HepG2 (cell line): ENCODE results near the gene VSNL1. TPM values are rescaled to one million over a fixed set of nuclear protein-coding genes. Genes with fewer than 3 reads are reported as not detected.

Source experiments
- BHLHE40 ChIP-seq: IDR thresholded peaks from 2 replicates; pipeline ENCODE4 v1.6.1; 2011; ENCODE audit warnings: low read length, improper control_type of control experiment
- KLF16 ChIP-seq, 2 experiments: sonication (generic) in 1 of 2; formaldehyde crosslinking in 1 of 2; IDR thresholded peaks; 2 replicates each; pipeline versions ENCODE4 v1.6.1 to v1.8.0; 2016 to 2023; ENCODE audit warnings: missing genetic modification reagents in 2 of 2, missing compliant biosample characterization in 1 of 2
- PCBP2 ChIP-seq: fragments of 200-400 bp; formaldehyde crosslinking; optimal IDR thresholded peaks from 2 replicates; pipeline ENCODE3; 2018; ENCODE audit warnings: low read length, low read depth; ENCODE audit not compliant: poor library complexity, severe bottlenecking
- PHB2 ChIP-seq: fragments of 450-650 bp; IDR thresholded peaks from 2 replicates; pipeline ENCODE4 v1.6.1; 2018; ENCODE audit not compliant: partially characterized antibody
- POLR2AphosphoS5 ChIP-seq: IDR thresholded peaks from 2 replicates; pipeline ENCODE4 v1.6.1; 2012; ENCODE audit warnings: low read depth, low read length
- RFX1 ChIP-seq: fragments of 450-650 bp; IDR thresholded peaks from 2 replicates; pipeline ENCODE4 v1.6.1; 2017
- YY1 ChIP-seq: IDR thresholded peaks from 2 replicates; pipeline ENCODE4 v1.6.1; 2011; ENCODE audit warnings: low read length, low read depth, moderate library complexity, mild to moderate bottlenecking; ENCODE audit not compliant: insufficient read depth, insufficient replicate concordance
- ZEB1 ChIP-seq: IDR thresholded peaks from 2 replicates; pipeline ENCODE4 v1.6.1; 2012; ENCODE audit warnings: mild to moderate bottlenecking, low read depth, inconsistent platforms; ENCODE audit not compliant: insufficient replicate concordance
- ZNF333 ChIP-seq: sonication (generic); formaldehyde crosslinking; IDR thresholded peaks from 2 replicates; pipeline ENCODE4 v1.4.0; 2020; ENCODE audit warnings: mild to moderate bottlenecking, missing genetic modification reagents, borderline replicate concordance
- ZNF552 ChIP-seq: sonication (generic); formaldehyde crosslinking; IDR thresholded peaks from 2 replicates; pipeline ENCODE4 v1.9.0; 2022; ENCODE audit warnings: missing genetic modification reagents, mild to moderate bottlenecking, borderline replicate concordance
- ZNF564 ChIP-seq: sonication (generic); formaldehyde crosslinking; IDR thresholded peaks from 2 replicates; pipeline ENCODE4 v1.8.1; 2023; ENCODE audit warnings: mild to moderate bottlenecking, missing genetic modification reagents
- ZNF619 ChIP-seq: sonication (generic); formaldehyde crosslinking; IDR thresholded peaks from 2 replicates; pipeline ENCODE4 v1.4.0; 2020; ENCODE audit warnings: mild to moderate bottlenecking, missing genetic modification reagents
- ZNF678 ChIP-seq: sonication (generic); formaldehyde crosslinking; IDR thresholded peaks from 2 replicates; pipeline ENCODE4 v1.4.0; 2020; ENCODE audit warnings: mild to moderate bottlenecking, missing genetic modification reagents
- ZNF713 ChIP-seq: sonication (generic); formaldehyde crosslinking; IDR thresholded peaks from 2 replicates; pipeline ENCODE4 v1.4.0; 2020; ENCODE audit warnings: mild to moderate bottlenecking, missing genetic modification reagents
- ZNF724P ChIP-seq: sonication (generic); formaldehyde crosslinking; IDR thresholded peaks from 2 replicates; pipeline ENCODE4 v1.8.0; 2022; ENCODE audit warnings: missing genetic modification reagents, borderline replicate concordance
- ZSCAN9 ChIP-seq: IDR thresholded peaks from 2 replicates; pipeline ENCODE4 v1.6.1; 2016; ENCODE audit warnings: borderline replicate concordance
- polyA plus RNA-seq, 8 experiments: library from polyadenylated mRNA; depleted of rRNA in 3 of 8; stranded (reverse) in 7 of 8; unstranded in 1 of 8; fragments of >200 nt; fragmentation: Illumina TruSeq in 4 of 8; extraction: Trizol in 4 of 8; gene quantifications; 2 replicates each; pipeline versions ENCODE4 v1.2.1 to v1.2.3, GENCODE V29; 2011 to 2016; ENCODE audit warnings: low read depth in 4 of 8, missing spikeins in 1 of 8, mixed read lengths in 1 of 8; ENCODE audit not compliant: insufficient read depth in 1 of 8
- total RNA-seq, 5 experiments: library from RNA; depleted of rRNA; stranded (reverse); fragments of >200 nt; fragmentation: Illumina TruSeq; extraction: Trizol; gene quantifications; 2 replicates each; pipeline ENCODE4 v1.2.3, GENCODE V29; 2016; ENCODE audit warnings: low read depth in 1 of 5
- TF ChIP-seq, protein P1 (sequence below): sonication (generic); formaldehyde crosslinking; IDR thresholded peaks from 2 replicates; pipeline ENCODE4 v1.8.1; 2023; ENCODE audit warnings: mild to moderate bottlenecking, moderate library complexity, missing genetic modification reagents
- TF ChIP-seq, protein P2 (sequence below): sonication (generic); formaldehyde crosslinking; IDR thresholded peaks from 2 replicates; pipeline ENCODE4 v1.8.1; 2023; ENCODE audit warnings: mild to moderate bottlenecking, missing genetic modification reagents
- TF ChIP-seq, protein P3 (sequence below), 2 experiments: sonication (generic) in 1 of 2; formaldehyde crosslinking in 1 of 2; IDR thresholded peaks; 2 replicates each; pipeline versions ENCODE4 v1.4.0 to v1.6.1; 2016 to 2020; ENCODE audit warnings: borderline replicate concordance in 1 of 2, low read depth in 1 of 2, mild to moderate bottlenecking in 1 of 2, missing genetic modification reagents in 1 of 2
- TF ChIP-seq, protein P4 (sequence below): IDR thresholded peaks from 2 replicates; pipeline ENCODE4 v1.6.1; 2012; ENCODE audit warnings: low read length, improper control_type of control experiment

VSNL1 gene
- total and polyA plus RNA-seq, 2 of the 13 experiments (the other 11 are each of a cell fraction or from before 2014, with no cell fraction given): 63.2 to 95.9 TPM

DNA sequence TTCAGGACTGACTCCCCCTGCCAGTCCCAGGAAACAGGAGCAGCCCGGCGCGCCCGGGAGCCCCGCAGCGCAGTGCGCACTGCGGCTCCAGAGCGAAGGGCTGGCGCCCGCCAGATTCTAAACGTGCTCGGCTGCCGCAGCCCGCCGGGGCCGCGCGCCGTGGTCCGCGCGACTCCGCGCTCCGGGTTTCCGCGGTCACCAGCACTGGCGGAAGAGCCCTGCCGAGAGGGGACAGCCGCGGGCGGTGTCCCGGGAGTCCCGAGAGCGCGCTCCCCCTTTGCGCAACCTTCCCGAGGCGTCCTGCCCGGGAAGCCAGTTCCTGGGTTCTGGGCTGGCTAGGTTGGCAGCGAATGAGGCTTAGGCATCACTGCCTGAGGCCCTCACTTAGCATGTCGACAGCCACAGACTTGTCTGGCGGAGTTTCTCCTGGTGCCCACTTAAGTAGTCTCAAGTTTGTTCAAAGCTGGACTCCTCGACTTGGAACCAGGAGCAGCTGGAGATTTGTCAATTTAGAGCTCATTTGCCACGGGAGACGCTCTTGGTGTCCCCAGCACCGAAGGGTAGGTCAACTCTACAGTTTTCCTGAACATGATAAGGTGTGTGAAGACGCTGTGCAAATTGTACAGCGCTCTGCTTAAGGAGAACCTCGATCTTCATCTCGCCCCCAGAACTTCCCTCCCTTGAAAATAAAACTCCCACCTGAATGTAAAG is 1.5 kb upstream of the VSNL1 start (continued):
- TF ChIP-seq ZNF619: peak; percentile 90
- peak; percentile 58; the same call in 1 of the 2 replicates for TF ChIP-seq ZNF333 (CRISPR knock-in tag)
- TF ChIP-seq PCBP2: no peak
- peak; percentile 78; the same call in 1 of the 2 replicates for TF ChIP-seq ZNF678 (CRISPR knock-in tag)
- TF ChIP-seq, protein P1, sequence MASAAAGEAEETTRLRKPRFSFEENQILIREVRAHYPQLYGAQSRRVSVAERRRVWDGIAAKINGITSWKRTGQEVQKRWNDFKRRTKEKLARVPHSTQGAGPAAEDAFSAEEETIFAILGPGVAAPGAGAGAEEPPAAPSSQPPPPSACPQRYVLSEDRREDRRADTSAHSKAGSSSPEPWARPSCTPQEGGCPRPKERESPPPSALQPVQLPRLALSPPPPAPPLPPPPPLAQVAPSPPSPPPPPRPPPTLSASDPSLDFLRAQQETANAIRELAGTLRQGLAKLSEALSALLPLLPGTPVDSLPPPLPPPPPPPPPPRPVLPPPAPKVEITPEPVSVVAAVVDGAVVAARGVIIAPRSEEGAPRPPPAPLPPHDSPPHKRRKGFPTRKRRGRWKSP (CRISPR knock-in tag): peak; percentile 99
- TF ChIP-seq KLF16 (CRISPR knock-in tag; IDR thresholded peaks at IDR 0.05): peak in 1 of 2 experiments; percentile 97; a peak in 2 of 4 replicates
- no peak for TF ChIP-seq PHB2
- TF ChIP-seq, protein P2, sequence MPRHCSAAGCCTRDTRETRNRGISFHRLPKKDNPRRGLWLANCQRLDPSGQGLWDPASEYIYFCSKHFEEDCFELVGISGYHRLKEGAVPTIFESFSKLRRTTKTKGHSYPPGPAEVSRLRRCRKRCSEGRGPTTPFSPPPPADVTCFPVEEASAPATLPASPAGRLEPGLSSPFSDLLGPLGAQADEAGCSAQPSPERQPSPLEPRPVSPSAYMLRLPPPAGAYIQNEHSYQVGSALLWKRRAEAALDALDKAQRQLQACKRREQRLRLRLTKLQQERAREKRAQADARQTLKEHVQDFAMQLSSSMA (CRISPR knock-in tag): peak; percentile 78; the same call in 1 of the 2 replicates
- TF ChIP-seq, protein P3, sequence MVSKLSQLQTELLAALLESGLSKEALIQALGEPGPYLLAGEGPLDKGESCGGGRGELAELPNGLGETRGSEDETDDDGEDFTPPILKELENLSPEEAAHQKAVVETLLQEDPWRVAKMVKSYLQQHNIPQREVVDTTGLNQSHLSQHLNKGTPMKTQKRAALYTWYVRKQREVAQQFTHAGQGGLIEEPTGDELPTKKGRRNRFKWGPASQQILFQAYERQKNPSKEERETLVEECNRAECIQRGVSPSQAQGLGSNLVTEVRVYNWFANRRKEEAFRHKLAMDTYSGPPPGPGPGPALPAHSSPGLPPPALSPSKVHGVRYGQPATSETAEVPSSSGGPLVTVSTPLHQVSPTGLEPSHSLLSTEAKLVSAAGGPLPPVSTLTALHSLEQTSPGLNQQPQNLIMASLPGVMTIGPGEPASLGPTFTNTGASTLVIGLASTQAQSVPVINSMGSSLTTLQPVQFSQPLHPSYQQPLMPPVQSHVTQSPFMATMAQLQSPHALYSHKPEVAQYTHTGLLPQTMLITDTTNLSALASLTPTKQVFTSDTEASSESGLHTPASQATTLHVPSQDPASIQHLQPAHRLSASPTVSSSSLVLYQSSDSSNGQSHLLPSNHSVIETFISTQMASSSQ (IDR thresholded peaks at IDR 0.05; ENCODE audit: low read depth): no peak
- TF ChIP-seq, protein P3 (CRISPR knock-in tag; IDR thresholded peaks at IDR 0.05; ENCODE audit: borderline replicate concordance): peak; percentile 86
- peak; percentile 87 for TF ChIP-seq BHLHE40
- TF ChIP-seq ZNF724P (CRISPR knock-in tag): no peak
- TF ChIP-seq ZSCAN9 (CRISPR knock-in tag): peak; percentile 59; the same call in 1 of the 2 replicates
- no peak for TF ChIP-seq ZEB1
- TF ChIP-seq POLR2AphosphoS5: peak; percentile 80
- peak; percentile 94 for TF ChIP-seq ZNF564 (CRISPR knock-in tag)
- peak; percentile 89 for TF ChIP-seq YY1
- no peak for TF ChIP-seq ZNF713 (CRISPR knock-in tag)
- TF ChIP-seq RFX1: no peak
- peak; percentile 83; the same call in 1 of the 2 replicates for TF ChIP-seq ZNF552 (CRISPR knock-in tag)
- TF ChIP-seq, protein P4, sequence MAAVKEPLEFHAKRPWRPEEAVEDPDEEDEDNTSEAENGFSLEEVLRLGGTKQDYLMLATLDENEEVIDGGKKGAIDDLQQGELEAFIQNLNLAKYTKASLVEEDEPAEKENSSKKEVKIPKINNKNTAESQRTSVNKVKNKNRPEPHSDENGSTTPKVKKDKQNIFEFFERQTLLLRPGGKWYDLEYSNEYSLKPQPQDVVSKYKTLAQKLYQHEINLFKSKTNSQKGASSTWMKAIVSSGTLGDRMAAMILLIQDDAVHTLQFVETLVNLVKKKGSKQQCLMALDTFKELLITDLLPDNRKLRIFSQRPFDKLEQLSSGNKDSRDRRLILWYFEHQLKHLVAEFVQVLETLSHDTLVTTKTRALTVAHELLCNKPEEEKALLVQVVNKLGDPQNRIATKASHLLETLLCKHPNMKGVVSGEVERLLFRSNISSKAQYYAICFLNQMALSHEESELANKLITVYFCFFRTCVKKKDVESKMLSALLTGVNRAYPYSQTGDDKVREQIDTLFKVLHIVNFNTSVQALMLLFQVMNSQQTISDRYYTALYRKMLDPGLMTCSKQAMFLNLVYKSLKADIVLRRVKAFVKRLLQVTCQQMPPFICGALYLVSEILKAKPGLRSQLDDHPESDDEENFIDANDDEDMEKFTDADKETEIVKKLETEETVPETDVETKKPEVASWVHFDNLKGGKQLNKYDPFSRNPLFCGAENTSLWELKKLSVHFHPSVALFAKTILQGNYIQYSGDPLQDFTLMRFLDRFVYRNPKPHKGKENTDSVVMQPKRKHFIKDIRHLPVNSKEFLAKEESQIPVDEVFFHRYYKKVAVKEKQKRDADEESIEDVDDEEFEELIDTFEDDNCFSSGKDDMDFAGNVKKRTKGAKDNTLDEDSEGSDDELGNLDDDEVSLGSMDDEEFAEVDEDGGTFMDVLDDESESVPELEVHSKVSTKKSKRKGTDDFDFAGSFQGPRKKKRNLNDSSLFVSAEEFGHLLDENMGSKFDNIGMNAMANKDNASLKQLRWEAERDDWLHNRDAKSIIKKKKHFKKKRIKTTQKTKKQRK: no peak
